SKM-1 treated with dmso at 0.1 percent for 144 hours (cell line): Measurements from ENCODE around the gene GDF2.

Source experiments
- DNase-seq: peaks from one replicate; lab custom pipeline; 2025; ENCODE audit not compliant: unreplicated experiment; lab: John Stamatoyannopoulos, UW

Gene GDF2

GRCh38 chr10:47322300-47323061 is at the start of gene GDF2:
GDF2 (plus strand) TSS chr10:47322454; CDS start chr10:47322669, 215 bp downstream.
- DNase-seq: no peak

GRCh38 chr10:47276071-47276470 is 46.2 kb upstream of the GDF2 start:
- no peak for DNase-seq

- DNase-seq: no peak
Observed at GRCh38 chr10:47276576-47277351, 45.5 kb upstream of the GDF2 start.

GRCh38 chr10:47277352-47278151 is 44.7 kb upstream of the GDF2 start:
- no peak for DNase-seq

GRCh38 chr10:47278152-47278473 is 44.1 kb upstream of the GDF2 start:
- DNase-seq: no peak

GRCh38 chr10:47278720-47279119 is 43.5 kb upstream of the GDF2 start:
- DNase-seq: no peak

- no peak for DNase-seq
Observed at GRCh38 chr10:47279276-47279675, 43.0 kb upstream of the GDF2 start.

GRCh38 chr10:47282005-47282656 is 40.1 kb upstream of the GDF2 start:
- no peak for DNase-seq

- DNase-seq: no peak
Observed at GRCh38 chr10:47282657-47283018, 39.6 kb upstream of the GDF2 start.

GRCh38 chr10:47283101-47283630 is 39.1 kb upstream of the GDF2 start:
- no peak for DNase-seq

GRCh38 chr10:47283848-47284247 is 38.4 kb upstream of the GDF2 start:
- no peak for DNase-seq

- no peak for DNase-seq
Observed at GRCh38 chr10:47285381-47286115, 36.7 kb upstream of the GDF2 start.

- DNase-seq: no peak
Observed at GRCh38 chr10:47286116-47286505, 36.1 kb upstream of the GDF2 start.

GRCh38 chr10:47286591-47287315 is 35.5 kb upstream of the GDF2 start:
- DNase-seq: no peak

- DNase-seq: no peak
Observed at GRCh38 chr10:47287365-47287802, 34.9 kb upstream of the GDF2 start.

- DNase-seq: no peak
Observed at GRCh38 chr10:47287805-47288204, 34.4 kb upstream of the GDF2 start.

GRCh38 chr10:47288236-47288635 is 34.0 kb upstream of the GDF2 start:
- no peak for DNase-seq

- no peak for DNase-seq
Observed at GRCh38 chr10:47288916-47289495, 33.2 kb upstream of the GDF2 start.

- DNase-seq: no peak
Observed at GRCh38 chr10:47289921-47290320, 32.3 kb upstream of the GDF2 start.
